HepG2 (cell line): ENCODE data around the gene CC2D1A. TPM values are rescaled to one million over a fixed set of nuclear protein-coding genes. Genes with fewer than 3 reads are reported as not detected.
A peak's percentile ranks its signal among the peaks of the same experiment; 100 is the strongest.

Experiments used
- HMG20A ChIP-seq: IDR thresholded peaks from 2 replicates; pipeline ENCODE4 v1.6.1; 2016; ENCODE audit warnings: borderline replicate concordance
- NCOA2 ChIP-seq: sonication (generic); formaldehyde crosslinking; IDR thresholded peaks from 2 replicates; pipeline ENCODE4 v1.8.0; 2022; ENCODE audit warnings: inconsistent platforms
- REXO4 ChIP-seq: sonication (generic); formaldehyde crosslinking; IDR thresholded peaks from 2 replicates; pipeline ENCODE4 v1.8.0; 2022; ENCODE audit warnings: missing genetic modification reagents, mild to moderate bottlenecking, borderline replicate concordance
- RFXAP ChIP-seq: sonication (generic); formaldehyde crosslinking; IDR thresholded peaks from 2 replicates; pipeline ENCODE4 v1.4.0; 2020; ENCODE audit warnings: missing genetic modification reagents, borderline replicate concordance
- SP4 ChIP-seq: sonication (generic); formaldehyde crosslinking; IDR thresholded peaks from 2 replicates; pipeline ENCODE4 v1.8.1; 2023; ENCODE audit warnings: mild to moderate bottlenecking, missing genetic modification reagents
- SUZ12 ChIP-seq: fragments of 150-350 bp; IDR thresholded peaks from 2 replicates; pipeline ENCODE4 v1.6.1; 2014; ENCODE audit warnings: low read depth, low read length
- TCF12 ChIP-seq, 2 experiments: fragments of 450-650 bp in 1 of 2; sonication (generic) in 1 of 2; formaldehyde crosslinking in 1 of 2; IDR thresholded peaks; 2 replicates each; pipeline versions ENCODE4 v1.6.1 to v1.8.0; 2017 to 2022; ENCODE audit warnings: antibody characterized with exemption in 1 of 2, mild to moderate bottlenecking in 1 of 2, missing genetic modification reagents in 1 of 2, moderate library complexity in 1 of 2
- ZNF20 ChIP-seq: sonication (generic); formaldehyde crosslinking; IDR thresholded peaks from 2 replicates; pipeline ENCODE4 v1.4.0; 2020; ENCODE audit warnings: mild to moderate bottlenecking, moderate library complexity, missing genetic modification reagents
- ZNF468 ChIP-seq: sonication (generic); formaldehyde crosslinking; IDR thresholded peaks from 2 replicates; pipeline ENCODE4 v1.8.0; 2022; ENCODE audit warnings: mild to moderate bottlenecking, moderate library complexity, missing genetic modification reagents
- ZNF780A ChIP-seq: sonication (generic); formaldehyde crosslinking; IDR thresholded peaks from 2 replicates; pipeline ENCODE4 v1.8.0; 2022; ENCODE audit warnings: mild to moderate bottlenecking, missing genetic modification reagents, moderate library complexity
- ZNF891 ChIP-seq: sonication (generic); formaldehyde crosslinking; IDR thresholded peaks from 2 replicates; pipeline ENCODE4 v1.5.0; 2020; ENCODE audit warnings: mild to moderate bottlenecking, missing genetic modification reagents
- ZSCAN30 ChIP-seq: sonication (generic); formaldehyde crosslinking; IDR thresholded peaks from 2 replicates; pipeline ENCODE4 v1.5.0; 2020; ENCODE audit warnings: mild to moderate bottlenecking, missing genetic modification reagents
- polyA plus RNA-seq, 8 experiments: library from polyadenylated mRNA; depleted of rRNA in 3 of 8; stranded (reverse) in 7 of 8; unstranded in 1 of 8; fragments of >200 nt; fragmentation: Illumina TruSeq in 4 of 8; extraction: Trizol in 4 of 8; gene quantifications; 2 replicates each; pipeline versions ENCODE4 v1.2.1 to v1.2.3, GENCODE V29; 2011 to 2016; ENCODE audit warnings: low read depth in 4 of 8, missing spikeins in 1 of 8, mixed read lengths in 1 of 8; ENCODE audit not compliant: insufficient read depth in 1 of 8
- total RNA-seq, 5 experiments: library from RNA; depleted of rRNA; stranded (reverse); fragments of >200 nt; fragmentation: Illumina TruSeq; extraction: Trizol; gene quantifications; 2 replicates each; pipeline ENCODE4 v1.2.3, GENCODE V29; 2016; ENCODE audit warnings: low read depth in 1 of 5
- TF ChIP-seq, protein P1 (sequence below): sonication (generic); formaldehyde crosslinking; IDR thresholded peaks from 2 replicates; pipeline ENCODE4 v1.5.1; 2020; ENCODE audit warnings: mild to moderate bottlenecking, missing genetic modification reagents
- TF ChIP-seq, protein P2 (sequence below): sonication (generic); formaldehyde crosslinking; IDR thresholded peaks from 2 replicates; pipeline ENCODE4 v1.5.0; 2020; ENCODE audit warnings: missing genetic modification reagents, mild to moderate bottlenecking, borderline replicate concordance
- TF ChIP-seq, protein P3 (sequence below): sonication (generic); formaldehyde crosslinking; IDR thresholded peaks from 2 replicates; pipeline ENCODE4 v1.8.0; 2022; ENCODE audit warnings: missing genetic modification reagents, low read depth, mild to moderate bottlenecking, borderline replicate concordance
- TF ChIP-seq, protein P4 (sequence below): sonication (generic); formaldehyde crosslinking; conservative IDR thresholded peaks from 2 replicates; pipeline ENCODE4 v1.4.0; 2020; ENCODE audit warnings: mild to moderate bottlenecking, missing genetic modification reagents, moderate library complexity
- TF ChIP-seq, protein P5 (sequence below): sonication (generic); formaldehyde crosslinking; IDR thresholded peaks from 2 replicates; pipeline ENCODE4 v1.5.0; 2020; ENCODE audit warnings: mild to moderate bottlenecking, missing genetic modification reagents
- TF ChIP-seq, protein P6 (sequence below): sonication (generic); formaldehyde crosslinking; IDR thresholded peaks from 2 replicates; pipeline ENCODE4 v1.5.0; 2020; ENCODE audit warnings: missing genetic modification reagents, mild to moderate bottlenecking, borderline replicate concordance

Gene CC2D1A
- total and polyA plus RNA-seq, 2 of the 13 experiments (the other 11 are each of a cell fraction or from before 2014, with no cell fraction given), result 9.7 to 11.5 TPM

DNA sequence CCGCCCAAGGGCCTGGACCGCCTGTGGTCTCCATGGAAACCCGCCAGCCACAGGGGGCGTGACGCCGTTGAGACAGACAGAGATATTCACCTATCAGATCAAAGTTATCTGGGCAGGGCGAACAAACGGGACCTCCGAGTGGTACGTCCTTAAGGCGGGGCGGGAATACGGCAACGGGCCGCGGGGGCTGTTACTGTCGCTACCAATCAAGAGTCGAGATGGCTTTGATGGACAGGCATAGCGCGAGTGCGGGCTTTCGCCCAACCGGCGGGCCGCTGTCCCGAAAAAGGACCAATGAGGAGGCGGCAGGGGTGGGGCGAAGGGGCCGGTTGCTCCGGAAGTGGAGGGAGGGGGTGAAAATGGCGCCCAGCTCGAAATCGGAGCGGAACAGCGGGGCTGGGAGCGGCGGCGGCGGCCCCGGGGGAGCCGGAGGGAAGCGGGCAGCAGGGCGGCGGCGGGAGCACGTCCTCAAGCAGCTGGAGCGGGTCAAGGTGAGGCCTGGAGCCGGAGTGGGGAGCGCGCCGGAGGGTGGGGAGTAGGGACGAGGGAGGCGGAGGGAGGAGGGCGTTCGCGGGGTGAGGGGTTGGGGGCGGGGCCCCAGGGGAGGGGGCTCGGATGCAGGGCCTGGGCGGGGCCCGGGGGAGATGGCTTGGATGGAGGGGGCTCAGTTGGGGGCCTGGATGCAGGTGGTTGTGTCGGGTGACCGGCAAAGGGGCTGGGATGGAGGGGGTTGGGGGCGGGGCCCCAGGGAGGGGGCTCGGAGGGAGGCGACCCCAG lies 46.3 kb downstream of the CC2D1A start, which contains the start of gene DCAF15 (continued):
- TF ChIP-seq, protein P1, sequence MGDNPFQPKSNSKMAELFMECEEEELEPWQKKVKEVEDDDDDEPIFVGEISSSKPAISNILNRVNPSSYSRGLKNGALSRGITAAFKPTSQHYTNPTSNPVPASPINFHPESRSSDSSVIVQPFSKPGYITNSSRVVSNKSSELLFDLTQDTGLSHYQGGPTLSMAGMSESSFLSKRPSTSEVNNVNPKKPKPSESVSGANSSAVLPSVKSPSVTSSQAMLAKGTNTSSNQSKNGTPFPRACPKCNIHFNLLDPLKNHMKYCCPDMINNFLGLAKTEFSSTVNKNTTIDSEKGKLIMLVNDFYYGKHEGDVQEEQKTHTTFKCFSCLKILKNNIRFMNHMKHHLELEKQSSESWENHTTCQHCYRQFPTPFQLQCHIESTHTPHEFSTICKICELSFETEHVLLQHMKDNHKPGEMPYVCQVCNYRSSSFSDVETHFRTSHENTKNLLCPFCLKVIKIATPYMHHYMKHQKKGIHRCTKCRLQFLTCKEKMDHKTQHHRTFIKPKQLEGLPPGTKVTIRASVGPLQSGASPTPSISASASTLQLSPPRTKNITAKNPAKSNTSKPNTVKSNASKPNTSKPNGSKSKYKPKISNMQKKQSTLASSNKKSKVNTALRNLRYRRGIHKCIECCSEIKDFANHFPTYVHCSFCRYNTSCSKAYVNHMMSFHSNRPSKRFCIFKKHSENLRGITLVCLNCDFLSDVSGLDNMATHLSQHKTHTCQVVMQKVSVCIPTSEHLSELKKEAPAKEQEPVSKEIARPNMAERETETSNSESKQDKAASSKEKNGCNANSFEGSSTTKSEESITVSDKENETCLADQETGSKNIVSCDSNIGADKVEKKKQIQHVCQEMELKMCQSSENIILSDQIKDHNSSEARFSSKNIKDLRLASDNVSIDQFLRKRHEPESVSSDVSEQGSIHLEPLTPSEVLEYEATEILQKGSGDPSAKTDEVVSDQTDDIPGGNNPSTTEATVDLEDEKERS (CRISPR knock-in tag), result no peak
- peak; percentile 97 for TF ChIP-seq SP4
- no peak for TF ChIP-seq NCOA2 (CRISPR knock-in tag)
- no peak for TF ChIP-seq TCF12 (IDR thresholded peaks at IDR 0.05)
- no peak for TF ChIP-seq TCF12 (CRISPR knock-in tag; IDR thresholded peaks at IDR 0.05)
- TF ChIP-seq, protein P2, sequence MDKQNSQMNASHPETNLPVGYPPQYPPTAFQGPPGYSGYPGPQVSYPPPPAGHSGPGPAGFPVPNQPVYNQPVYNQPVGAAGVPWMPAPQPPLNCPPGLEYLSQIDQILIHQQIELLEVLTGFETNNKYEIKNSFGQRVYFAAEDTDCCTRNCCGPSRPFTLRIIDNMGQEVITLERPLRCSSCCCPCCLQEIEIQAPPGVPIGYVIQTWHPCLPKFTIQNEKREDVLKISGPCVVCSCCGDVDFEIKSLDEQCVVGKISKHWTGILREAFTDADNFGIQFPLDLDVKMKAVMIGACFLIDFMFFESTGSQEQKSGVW, result no peak
- no peak for TF ChIP-seq ZSCAN30 (CRISPR knock-in tag)
- no peak for TF ChIP-seq ZNF780A (CRISPR knock-in tag)
- no peak for TF ChIP-seq ZNF20 (CRISPR knock-in tag)
- TF ChIP-seq ZNF891 (CRISPR knock-in tag), result no peak
- TF ChIP-seq ZNF468, result no peak
- TF ChIP-seq, protein P3, sequence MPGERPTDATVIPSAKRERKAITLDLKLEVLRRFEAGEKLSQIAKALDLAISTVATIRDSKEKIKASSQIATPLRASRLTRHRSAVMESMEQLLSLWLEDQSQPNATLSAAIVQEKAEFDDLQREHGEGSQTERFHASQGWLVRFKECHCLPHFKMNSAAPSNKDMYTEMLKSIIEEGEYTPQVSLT (CRISPR knock-in tag), result no peak
- TF ChIP-seq HMG20A (CRISPR knock-in tag), result no peak
- TF ChIP-seq REXO4, result no peak
- TF ChIP-seq SUZ12, result no peak
- TF ChIP-seq, protein P4, sequence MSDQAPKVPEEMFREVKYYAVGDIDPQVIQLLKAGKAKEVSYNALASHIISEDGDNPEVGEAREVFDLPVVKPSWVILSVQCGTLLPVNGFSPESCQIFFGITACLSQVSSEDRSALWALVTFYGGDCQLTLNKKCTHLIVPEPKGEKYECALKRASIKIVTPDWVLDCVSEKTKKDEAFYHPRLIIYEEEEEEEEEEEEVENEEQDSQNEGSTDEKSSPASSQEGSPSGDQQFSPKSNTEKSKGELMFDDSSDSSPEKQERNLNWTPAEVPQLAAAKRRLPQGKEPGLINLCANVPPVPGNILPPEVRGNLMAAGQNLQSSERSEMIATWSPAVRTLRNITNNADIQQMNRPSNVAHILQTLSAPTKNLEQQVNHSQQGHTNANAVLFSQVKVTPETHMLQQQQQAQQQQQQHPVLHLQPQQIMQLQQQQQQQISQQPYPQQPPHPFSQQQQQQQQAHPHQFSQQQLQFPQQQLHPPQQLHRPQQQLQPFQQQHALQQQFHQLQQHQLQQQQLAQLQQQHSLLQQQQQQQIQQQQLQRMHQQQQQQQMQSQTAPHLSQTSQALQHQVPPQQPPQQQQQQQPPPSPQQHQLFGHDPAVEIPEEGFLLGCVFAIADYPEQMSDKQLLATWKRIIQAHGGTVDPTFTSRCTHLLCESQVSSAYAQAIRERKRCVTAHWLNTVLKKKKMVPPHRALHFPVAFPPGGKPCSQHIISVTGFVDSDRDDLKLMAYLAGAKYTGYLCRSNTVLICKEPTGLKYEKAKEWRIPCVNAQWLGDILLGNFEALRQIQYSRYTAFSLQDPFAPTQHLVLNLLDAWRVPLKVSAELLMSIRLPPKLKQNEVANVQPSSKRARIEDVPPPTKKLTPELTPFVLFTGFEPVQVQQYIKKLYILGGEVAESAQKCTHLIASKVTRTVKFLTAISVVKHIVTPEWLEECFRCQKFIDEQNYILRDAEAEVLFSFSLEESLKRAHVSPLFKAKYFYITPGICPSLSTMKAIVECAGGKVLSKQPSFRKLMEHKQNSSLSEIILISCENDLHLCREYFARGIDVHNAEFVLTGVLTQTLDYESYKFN (CRISPR knock-in tag), result no peak; the same call in 1 of the 2 replicates
- TF ChIP-seq, protein P5, sequence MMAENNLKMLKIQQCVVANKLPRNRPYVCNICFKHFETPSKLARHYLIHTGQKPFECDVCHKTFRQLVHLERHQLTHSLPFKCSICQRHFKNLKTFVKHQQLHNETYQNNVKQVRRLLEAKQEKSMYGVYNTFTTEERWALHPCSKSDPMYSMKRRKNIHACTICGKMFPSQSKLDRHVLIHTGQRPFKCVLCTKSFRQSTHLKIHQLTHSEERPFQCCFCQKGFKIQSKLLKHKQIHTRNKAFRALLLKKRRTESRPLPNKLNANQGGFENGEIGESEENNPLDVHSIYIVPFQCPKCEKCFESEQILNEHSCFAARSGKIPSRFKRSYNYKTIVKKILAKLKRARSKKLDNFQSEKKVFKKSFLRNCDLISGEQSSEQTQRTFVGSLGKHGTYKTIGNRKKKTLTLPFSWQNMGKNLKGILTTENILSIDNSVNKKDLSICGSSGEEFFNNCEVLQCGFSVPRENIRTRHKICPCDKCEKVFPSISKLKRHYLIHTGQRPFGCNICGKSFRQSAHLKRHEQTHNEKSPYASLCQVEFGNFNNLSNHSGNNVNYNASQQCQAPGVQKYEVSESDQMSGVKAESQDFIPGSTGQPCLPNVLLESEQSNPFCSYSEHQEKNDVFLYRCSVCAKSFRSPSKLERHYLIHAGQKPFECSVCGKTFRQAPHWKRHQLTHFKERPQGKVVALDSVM (CRISPR knock-in tag), result no peak
- TF ChIP-seq, protein P6, sequence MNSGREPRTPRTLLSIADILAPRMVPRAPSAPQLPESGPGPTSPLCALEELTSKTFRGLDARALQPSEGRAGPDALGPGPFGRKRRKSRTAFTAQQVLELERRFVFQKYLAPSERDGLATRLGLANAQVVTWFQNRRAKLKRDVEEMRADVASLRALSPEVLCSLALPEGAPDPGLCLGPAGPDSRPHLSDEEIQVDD (CRISPR knock-in tag), result no peak
- no peak for TF ChIP-seq RFXAP (CRISPR knock-in tag)
